ENCODE results near the gene LRMDA.

The LRMDA gene

DNA sequence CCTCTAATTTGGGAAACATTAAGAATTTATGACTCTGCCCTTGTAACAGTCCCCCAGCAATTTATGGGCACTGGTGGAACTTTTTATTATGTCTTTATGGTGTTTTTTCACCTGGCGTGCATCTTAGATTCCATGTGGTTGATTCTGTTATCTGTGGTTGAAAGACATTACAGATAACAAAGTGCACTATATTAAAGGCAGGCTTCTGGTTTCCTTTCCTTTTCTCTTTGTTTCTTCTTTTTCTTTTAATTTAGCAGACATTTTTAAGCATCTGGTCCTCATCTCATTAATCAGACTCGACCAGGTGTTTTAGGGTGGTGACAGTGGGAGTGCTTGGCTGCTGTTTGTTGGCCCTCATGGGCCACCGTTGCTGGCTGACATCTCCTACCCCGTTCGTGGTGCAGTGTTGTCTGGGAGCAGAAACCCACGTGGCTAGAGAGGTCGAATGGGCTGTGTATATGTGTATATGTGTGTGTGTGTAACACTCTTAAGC, 77.4 kb downstream of the LRMDA start:
- TF ChIP-seq, protein P1, sequence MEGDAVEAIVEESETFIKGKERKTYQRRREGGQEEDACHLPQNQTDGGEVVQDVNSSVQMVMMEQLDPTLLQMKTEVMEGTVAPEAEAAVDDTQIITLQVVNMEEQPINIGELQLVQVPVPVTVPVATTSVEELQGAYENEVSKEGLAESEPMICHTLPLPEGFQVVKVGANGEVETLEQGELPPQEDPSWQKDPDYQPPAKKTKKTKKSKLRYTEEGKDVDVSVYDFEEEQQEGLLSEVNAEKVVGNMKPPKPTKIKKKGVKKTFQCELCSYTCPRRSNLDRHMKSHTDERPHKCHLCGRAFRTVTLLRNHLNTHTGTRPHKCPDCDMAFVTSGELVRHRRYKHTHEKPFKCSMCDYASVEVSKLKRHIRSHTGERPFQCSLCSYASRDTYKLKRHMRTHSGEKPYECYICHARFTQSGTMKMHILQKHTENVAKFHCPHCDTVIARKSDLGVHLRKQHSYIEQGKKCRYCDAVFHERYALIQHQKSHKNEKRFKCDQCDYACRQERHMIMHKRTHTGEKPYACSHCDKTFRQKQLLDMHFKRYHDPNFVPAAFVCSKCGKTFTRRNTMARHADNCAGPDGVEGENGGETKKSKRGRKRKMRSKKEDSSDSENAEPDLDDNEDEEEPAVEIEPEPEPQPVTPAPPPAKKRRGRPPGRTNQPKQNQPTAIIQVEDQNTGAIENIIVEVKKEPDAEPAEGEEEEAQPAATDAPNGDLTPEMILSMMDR (IDR thresholded peaks at IDR 0.05): no peak

DNA sequence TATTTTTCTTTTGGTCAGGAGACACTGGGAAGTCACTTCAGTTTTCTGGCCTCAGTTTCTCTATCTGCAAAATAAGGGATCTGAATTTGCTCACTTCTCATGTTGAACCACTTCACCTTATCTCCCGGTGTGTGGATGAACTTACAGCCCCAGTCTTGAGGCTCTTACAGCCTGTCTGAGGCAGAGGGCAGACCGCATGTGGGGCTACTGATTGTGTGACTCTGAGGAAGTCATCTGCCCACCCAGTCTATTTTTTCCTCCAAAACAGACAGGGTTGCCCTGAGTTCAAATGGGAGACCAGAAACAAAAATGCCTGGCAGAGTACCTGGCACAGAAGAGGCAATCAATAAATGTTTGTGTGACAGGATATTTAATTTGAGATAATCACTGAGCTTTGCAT, 78.3 kb downstream of the LRMDA start:
- TF ChIP-seq, protein P1 (IDR thresholded peaks at IDR 0.05): no peak

GRCh38 chr10:75511011-75511410, 79.6 kb downstream of the LRMDA start:
- TF ChIP-seq, protein P1 (IDR thresholded peaks at IDR 0.05): no peak

GRCh38 chr10:75512203-75512933, 80.9 kb downstream of the LRMDA start:
- TF ChIP-seq, protein P1 (IDR thresholded peaks at IDR 0.05): no peak

GRCh38 chr10:75513292-75513885, 82.0 kb downstream of the LRMDA start:
- TF ChIP-seq, protein P1 (IDR thresholded peaks at IDR 0.05): no peak

DNA sequence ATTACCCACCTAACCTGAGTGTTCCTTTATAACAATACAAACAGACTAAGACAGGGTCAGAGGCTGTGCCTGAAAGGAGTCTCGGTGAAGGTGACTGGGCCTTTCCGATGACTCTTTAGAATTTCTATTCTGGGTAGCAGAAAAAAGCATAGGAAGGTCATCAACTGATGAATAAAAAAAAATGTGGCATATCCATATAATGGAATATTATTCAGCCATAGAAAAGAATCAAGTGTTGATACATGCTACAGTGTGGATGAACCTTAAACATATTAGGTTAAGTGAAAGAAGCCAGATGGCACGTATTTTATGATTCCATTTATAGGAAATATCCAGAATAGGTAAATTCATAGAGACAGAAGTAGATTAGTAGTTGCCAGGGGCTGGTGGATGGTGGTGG, 83.4 kb downstream of the LRMDA start:
- TF ChIP-seq, protein P1 (IDR thresholded peaks at IDR 0.05): no peak

GRCh38 chr10:75525067-75525466, 93.6 kb downstream of the LRMDA start:
- TF ChIP-seq, protein P1 (IDR thresholded peaks at IDR 0.05): no peak
